Esophagus squamous epithelium (tissue), 4 donors: ENCODE data around the gene TMEM176B.

Source experiments
- CTCF ChIP-seq, 6 experiments: fragments of 450-650 bp in 4 of 6; fragments of 200-600 bp in 2 of 6; sonication (generic) in 2 of 6; IDR thresholded peaks; one replicate each; pipeline ENCODE4 v1.5.1; 2016 to 2019; ENCODE audit warnings: antibody characterized with exemption in 6 of 6, mild to moderate bottlenecking in 4 of 6, moderate library complexity in 4 of 6
- POLR2A ChIP-seq, 4 donors: fragments of 450-650 bp; IDR thresholded peaks; one replicate each; pipeline ENCODE4 v1.6.1; 2017; ENCODE audit warnings: antibody characterized with exemption in 4 of 4, mild to moderate bottlenecking in 4 of 4, moderate library complexity in 3 of 4

GRCh38 chr7:150823484-150824126 lies 23.4 kb upstream of the TMEM176B start:
- TF ChIP-seq CTCF (IDR thresholded peaks at IDR 0.05): no peak
- no peak for TF ChIP-seq POLR2A (IDR thresholded peaks at IDR 0.05)
